NOMO-1 (cell line): ENCODE data around the gene CYP2B6.
"Not testable (repeated sequence)": the region's sequence is repeated elsewhere in the genome, so short reads cannot be mapped to it uniquely, and the experiment has no call there.

Experiments
- DNase-seq, 2 experiments: peaks; one replicate each; lab custom pipeline; 2025; ENCODE audit not compliant: unreplicated experiment in 2 of 2; lab: John Stamatoyannopoulos, UW

The CYP2B6 gene

DNA sequence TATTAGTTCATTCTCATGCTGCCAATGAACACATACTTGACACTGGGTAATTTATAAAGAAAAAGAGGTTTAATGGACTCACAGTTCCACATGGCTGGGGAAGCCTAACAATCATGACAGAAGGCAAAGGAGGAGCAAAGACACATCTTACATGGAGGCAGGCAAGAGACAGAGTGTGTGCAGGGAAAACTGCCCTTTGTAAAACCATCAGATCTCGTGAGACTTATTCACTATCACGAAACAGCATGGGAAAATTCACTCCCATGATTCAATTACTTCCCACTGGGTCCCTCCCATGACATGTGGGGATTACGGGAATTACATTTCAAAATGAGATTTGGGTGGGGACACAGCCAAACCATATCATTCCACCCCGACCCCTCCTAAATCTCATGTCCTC is 11.3 kb upstream of the CYP2B6 start:
- not testable (repeated sequence) for DNase-seq

DNA sequence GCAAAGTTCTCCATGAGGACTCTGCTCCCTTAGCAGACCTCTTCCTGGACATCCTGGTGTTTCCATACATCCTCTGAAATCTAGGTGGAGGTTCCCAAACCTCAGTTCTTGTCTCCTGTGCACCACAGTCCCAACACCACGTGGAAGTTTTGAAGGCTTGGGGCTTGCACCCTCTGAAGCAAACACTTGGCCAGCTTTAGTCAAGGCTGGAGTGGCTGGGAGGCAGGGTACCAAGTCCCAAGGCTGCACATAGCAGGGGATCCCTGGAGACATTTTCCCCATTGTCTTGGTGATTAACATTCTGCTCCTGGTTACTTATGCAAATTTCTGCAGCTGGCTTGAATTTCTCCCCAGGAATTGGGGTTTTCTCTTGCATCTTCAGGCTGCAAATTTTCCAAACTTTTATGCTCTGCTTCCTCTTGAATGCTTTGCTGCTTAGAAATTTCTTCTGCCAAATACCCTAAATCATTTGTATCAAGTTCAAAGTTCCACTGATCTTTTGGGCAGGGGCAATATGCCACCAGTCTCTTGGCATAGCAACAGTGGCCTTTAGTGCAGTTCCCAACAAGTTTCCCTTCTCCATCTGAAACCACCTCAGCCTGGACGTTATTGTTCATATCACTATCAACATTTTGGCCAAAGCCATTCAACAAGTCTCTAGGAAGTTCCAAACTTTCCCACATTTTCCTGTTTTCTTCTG is 10.2 kb upstream of the CYP2B6 start:
- DNase-seq, result not testable (repeated sequence)

DNA sequence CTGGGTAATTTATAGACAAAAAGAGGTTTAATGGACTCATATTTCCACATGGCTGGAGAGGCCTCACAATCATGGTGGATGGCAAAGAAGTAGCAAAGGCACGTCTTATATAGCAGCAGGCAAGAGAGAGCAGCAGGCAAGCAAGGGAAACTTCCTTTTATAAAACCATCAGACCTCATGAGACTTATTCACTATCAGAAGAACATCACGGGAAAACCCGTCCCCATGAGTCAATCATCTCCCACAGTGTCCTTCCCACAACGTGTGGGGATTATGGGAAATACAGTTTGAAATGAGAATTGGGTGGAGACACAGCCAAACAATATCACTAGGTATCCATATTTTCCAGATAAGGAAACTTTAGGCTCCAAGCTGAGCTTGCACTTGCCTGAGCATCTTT is 9.5 kb upstream of the CYP2B6 start:
- no peak for DNase-seq

DNA sequence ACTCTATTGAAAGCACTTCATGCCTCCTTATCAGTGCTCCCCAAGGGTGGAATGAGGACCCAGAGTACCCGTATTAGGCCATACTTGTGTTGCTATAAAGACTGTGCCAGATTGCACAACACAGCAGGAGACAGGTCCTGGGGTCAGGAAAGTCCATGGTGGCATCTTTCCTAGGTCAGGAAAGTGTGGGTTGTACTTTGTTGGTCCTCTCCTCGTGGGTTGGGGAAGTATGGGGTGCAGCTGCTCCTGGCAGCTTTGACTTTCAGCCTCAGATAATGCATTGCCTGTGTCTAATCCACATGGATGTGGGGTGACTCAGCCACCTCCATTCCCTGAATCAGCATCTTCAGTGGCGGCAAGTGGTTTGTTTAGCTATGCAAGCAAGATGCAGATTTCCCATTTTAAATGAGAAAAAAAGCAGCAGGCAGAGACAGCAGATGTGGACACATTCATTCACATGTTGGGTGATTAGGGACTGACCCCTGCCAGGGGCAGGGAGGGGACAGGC is 8.4 kb upstream of the CYP2B6 start:
- DNase-seq, result no peak

DNA sequence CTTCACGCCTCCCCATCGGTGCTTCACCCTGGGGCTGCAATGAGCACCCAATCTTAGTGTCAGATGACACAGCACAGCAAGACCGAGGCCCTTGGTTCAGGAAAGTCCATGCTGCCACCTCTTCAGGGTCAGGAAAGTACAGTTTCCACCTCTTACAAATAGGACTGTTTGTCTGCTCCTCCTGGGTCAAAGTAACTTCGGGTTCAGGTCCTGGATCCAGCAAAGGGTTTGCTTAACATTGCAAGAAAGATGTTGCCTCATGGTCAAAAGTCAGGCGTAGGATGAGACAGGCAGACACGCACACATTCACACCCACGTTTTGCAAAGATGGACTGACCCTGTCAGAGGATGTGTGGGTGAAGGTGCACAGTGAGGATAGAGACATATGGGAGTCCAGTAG is 1.6 kb upstream of the CYP2B6 start:
- DNase-seq, result no peak

DNA sequence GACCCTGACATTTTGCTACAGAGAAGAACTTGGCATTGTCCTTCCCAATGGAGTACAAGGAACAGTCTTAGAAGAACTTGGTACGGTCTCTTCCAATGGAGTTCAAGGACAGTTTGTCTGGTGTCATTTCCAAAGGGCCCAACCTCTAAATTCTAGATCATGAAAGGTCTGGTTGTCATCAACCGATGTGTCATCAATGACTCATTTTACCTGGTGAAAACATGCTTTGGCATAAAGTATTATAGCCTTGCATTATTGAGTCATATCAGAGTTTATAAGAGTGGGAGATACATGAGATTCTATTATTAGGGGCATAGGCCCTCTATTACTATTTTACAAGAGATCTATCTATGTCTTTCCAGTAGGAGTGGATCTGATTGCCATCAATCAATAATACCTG is 4.3 kb downstream of the CYP2B6 start:
- no peak for DNase-seq

DNA sequence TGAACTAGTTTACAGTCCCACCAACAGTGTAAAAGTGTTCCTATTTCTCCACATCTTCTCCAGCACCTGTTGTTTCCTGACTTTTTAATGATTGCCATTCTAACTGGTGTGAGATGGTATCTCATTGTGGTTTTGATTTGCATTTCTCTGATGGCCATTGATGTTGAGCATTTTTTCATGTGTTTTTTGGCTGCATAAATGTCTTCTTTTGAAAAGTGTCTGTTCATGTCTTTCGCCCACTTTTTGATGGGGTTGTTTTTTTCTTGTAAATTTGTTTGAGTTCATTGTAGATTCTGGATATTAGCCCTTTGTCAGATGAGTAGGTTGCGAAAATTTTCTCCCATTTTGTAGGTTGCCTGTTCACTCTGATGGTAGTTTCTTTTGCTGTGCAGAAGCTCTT is 7.9 kb downstream of the CYP2B6 start:
- DNase-seq, result not testable (repeated sequence)

DNA sequence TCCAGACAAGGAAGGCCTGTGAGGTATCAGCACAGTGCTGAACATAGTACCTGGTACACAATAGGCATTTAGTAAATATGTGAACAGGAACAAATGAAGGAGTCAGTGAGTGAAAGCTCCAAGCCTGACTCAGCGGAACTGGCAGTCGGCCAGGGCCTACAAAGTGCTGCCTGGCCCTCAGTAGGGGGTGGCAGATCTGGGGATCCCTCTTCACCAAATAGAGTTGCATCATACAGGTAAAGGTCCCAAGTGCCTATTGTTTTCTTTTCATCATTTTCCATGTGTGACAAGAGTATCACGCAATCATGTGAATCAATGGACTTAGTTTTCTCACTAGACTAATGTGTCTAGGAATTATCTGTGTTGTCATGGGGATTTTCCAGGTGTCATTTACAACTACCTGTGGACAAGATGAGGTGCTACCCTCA is 9.2 kb downstream of the CYP2B6 start:
- no peak for DNase-seq

DNA sequence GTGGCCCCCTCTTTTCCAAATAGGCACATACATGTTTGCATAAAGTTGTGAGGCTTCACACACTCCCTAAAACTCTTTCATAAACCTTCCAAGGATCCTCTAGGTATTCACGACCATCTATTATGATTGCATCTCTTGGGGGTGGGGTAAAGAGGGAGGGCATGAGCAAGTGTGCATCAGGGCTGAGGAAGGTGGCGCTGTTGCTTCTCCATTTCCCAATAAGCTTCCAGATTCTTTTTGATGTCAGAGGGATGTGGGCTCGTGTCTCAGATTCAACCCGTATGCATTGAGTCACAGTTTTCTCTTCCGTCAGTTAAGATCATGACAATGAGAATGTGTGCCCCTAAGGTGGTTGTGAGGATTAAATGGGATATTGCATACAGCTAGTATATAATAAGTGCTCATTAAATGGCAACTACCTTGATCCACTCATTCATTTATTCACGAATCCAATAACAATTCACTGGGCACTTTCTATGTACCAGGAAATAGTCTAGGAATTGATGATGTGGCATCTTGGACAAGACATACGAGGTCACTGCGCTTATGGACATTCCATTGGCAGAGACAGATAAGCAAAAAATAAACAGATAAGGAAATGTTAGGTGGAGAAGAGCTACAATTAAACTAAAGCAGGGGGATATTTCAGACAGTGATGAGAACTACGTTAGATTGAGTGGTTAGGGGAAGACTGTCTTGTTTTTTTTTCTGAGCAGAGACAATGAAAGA is 10.3 kb downstream of the CYP2B6 start:
- no peak for DNase-seq

DNA sequence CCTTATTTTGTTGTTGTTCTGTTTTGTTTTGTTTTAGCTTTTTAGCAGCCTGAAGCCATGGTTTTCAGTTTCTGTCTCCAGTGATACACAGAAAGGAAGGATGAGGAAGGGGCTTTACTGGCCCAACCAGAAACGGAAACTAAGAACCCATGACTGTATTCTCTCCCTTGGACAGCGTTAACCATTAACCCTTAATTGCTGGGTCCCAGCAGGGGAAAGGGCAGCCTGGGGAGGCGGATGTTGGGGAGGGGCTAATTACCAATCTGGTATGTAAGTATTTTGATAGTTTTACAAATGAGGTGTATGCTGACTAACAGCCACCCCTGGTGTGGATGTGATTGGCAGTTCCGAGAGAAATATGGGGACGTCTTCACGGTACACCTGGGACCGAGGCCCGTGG is 12.6 kb downstream of the CYP2B6 start:
- not testable (repeated sequence) for DNase-seq

DNA sequence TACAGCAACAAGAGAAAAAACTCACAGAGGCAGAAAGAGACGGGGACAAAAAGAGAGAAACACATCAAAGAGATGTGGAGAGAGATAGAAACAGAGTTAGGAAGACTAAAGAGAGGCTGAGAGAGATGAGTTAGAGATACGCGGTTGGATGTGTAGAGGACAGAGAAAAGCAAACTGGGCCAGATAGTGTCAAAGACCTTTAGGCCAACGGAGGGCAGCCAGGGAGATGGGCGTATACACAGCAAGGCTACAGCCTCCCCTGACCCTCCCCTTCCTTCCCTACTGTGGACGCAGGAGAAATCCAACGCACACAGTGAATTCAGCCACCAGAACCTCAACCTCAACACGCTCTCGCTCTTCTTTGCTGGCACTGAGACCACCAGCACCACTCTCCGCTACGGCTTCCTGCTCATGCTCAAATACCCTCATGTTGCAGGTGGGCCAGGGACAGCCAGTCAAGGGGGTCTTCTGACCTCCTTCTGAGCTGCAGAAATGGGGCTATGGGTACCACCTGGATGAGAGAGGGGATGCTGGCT is 18.7 kb downstream of the CYP2B6 start:
- no peak for DNase-seq

DNA sequence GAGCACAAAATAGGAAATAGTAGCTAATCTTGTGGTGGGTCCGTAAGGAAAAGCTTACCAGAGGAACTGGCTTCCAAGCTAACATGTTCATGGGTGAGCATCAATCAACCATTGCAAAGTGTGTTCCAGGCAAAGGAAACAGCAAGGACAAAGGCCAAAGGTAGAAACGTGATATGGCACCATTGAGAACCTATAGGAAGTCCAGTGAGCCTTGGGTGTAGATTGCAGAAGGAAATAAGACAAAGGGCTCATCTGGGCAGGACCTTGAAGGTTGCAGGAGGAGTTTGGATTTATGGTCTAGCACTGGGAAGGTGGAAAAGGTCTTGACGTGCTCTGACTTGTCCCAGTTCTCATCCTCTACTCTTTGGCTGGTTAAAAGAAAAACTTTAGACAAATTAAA is 22.3 kb downstream of the CYP2B6 start:
- no peak for DNase-seq

DNA sequence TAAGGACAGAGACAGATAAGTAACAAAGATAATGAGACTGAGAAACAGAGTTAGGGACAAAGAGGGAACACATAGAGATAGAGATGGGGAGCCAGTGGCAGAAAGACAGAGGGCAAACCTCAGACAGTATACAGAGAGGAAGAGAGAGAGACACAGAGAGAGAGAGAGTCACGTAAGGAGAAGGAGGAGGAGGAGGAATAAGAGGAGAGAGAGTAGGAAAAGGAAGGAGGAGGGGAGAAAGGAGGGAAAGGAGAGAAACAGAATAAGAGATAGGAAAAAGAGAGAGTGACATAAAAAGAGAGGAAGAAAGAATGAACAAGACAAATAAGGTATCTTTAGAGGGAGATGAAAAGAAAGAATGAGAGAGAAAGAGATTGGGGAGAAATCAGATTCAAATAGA is 23.6 kb downstream of the CYP2B6 start:
- no peak for DNase-seq

DNA sequence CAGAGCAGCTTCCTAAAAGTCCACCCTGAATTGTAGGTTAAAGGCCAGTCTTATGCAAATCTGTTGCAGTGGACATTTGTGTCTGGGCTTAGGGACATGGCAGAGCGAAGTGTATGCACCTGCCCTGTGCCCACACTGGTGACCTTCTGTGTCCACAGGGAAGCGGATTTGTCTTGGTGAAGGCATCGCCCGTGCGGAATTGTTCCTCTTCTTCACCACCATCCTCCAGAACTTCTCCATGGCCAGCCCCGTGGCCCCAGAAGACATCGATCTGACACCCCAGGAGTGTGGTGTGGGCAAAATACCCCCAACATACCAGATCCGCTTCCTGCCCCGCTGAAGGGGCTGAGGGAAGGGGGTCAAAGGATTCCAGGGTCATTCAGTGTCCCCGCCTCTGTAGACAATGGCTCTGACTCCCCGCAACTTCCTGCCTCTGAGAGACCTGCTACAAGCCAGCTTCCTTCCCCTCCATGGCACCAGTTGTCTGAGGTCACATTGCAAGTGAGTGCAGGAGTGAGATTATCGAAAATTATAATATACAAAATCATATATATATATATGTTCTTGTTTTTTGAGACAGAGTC is 25.5 kb downstream of the CYP2B6 start:
- DNase-seq, result no peak

DNA sequence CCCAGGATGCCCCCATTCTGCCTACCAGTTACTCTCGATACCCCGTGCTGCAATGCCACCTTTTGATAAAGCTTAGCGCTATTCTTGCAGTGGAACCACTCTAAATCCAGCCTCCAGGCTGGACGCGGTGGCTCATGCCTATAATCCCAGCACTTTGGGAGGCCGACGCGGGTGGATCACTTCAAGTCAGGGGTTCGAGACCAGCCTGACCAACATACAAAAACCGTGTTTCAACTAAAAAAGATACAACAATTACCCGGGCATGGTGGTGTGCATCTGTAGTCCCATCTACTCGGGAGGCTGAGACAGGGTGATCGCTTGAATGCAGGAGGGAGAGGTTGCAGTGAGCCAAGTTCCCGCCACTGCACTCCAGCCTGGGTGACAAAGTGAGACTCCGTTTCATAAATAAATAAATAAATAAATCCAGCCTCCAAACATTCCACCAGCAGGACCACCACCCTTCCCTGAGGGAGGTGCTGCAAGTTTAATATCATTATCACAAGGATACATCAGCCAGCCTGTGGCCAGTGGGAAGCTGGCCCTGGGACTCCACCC is 27.7 kb downstream of the CYP2B6 start:
- DNase-seq, result no peak

DNA sequence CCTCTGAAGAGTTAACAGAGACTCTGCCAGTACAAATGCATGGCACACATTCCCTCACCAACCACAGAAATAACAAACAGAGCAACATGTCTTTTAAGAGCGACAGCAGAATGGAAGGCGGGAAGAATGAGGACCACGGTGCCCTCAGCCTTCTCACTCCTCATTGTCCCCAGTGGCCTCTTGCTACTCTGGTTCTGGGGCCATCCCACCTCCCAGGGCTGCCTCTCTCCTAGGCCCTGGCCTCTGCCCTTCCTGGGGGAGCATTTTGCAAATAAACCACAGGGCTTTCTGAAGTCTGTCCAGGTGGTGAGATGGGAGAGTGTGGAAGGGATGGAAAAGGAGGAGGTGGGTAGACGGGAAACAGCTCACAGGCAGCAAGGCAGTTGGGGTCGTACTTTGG is 28.3 kb downstream of the CYP2B6 start:
- no peak for DNase-seq

DNA sequence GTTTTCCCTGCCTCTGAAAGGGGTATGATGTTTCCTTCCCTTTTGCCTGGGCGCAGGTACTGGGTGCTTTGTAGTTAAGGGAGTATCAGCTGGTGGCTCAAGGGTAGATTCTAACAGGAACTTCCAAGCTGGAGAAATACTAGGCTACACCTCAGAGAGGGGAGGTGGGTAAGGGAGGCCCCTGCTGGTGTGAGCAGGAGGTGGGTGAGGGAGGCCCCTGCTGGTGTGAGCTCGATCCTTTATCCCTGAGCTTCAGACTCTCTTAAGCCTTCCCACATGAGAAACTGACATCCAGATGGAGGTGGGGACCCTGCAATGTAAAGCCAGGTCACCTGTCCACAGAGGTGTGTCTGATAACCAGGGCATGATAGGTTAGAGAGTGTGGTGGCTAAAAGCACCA is 32.1 kb downstream of the CYP2B6 start:
- DNase-seq, result no peak

DNA sequence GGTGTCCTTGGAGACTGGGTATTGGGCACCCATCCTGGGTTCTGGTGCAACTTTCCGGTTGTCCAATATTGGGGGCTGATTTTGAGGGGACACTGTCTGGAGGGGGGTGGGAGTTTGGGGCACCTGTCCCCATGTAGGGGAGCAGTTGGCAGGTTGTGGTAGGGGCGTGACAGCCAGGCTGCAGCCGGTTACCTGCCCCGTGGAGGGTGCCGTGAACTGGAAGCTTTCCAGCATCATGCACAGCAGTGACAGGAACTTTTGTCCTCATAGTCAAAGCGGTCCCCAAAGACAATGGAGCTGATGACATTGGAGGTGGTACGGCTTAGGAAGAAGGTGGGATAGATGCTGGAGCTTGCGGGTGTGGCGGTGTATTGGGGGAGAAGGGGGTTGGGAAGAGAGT is 34.3 kb downstream of the CYP2B6 start:
- no peak for DNase-seq

DNA sequence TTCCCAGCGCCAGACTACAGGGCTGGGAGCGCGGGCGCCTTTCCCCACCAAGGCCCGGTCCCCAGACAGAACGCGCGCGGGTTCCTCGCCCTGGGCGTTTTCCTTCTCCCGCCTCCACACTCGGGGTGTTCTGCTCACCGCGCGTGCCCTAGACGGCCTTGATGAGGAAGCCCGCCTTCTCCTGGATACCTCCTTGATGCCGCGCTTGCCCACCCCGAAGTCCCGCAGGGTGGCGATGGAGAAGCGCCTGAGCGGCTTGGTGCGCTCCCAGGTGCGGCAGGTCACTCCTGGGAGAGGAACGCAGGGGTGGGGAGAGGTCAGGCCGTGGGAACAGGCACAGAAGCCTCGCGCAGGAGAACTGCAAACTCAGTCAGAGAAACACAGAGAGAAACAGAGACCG is 34.8 kb downstream of the CYP2B6 start:
- no peak for DNase-seq

DNA sequence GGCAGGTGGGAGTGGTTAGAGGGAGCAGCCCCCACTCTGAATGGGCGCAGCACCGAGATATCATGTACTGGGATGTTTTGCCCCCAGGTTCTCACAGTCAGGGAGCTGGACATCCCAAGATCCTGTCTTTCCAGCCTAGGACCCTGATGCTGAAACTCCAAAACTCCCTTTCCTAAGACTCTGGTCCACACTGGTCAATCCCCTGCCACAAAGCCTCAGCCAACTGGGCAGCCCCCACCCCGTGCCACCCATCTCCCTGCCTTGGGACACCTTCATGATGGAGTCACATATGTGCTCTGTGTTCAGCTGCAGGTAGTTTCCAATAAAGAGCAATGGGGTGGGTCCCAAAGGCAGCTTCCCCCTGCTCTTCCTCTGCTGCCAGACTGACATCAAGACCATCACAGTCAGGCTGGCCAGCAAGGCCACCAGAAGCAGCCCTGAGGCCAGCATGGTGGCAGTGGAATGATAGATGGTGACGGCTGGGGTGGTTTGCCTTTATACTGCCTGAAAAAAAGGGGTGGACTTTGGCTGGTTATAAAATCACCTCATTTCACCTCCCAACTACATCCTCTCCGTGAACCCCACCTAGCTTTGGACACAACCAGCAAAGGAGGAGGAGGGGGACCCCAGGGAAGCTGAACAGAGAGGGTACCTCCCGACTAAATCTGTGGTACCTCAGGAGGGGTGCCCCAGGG is 36.3 kb downstream of the CYP2B6 start:
- no peak for DNase-seq
